Upper lobe of left lung (tissue), 4 donors: Measurements from ENCODE around the gene CNPY1.

ENCODE experiments used
- CTCF ChIP-seq, 6 experiments: fragments of 450-650 bp in 4 of 6; fragments of 200-600 bp in 2 of 6; sonication (generic) in 2 of 6; IDR thresholded peaks; one replicate each; pipeline ENCODE4 v1.5.1; 2016 to 2019; ENCODE audit warnings: antibody characterized with exemption in 6 of 6
- POLR2AphosphoS5 ChIP-seq, 2 donors: sonication (generic); formaldehyde crosslinking; IDR thresholded peaks; one replicate each; pipeline ENCODE4 v1.5.1; 2017; ENCODE audit warnings: antibody characterized with exemption in 2 of 2

DNA sequence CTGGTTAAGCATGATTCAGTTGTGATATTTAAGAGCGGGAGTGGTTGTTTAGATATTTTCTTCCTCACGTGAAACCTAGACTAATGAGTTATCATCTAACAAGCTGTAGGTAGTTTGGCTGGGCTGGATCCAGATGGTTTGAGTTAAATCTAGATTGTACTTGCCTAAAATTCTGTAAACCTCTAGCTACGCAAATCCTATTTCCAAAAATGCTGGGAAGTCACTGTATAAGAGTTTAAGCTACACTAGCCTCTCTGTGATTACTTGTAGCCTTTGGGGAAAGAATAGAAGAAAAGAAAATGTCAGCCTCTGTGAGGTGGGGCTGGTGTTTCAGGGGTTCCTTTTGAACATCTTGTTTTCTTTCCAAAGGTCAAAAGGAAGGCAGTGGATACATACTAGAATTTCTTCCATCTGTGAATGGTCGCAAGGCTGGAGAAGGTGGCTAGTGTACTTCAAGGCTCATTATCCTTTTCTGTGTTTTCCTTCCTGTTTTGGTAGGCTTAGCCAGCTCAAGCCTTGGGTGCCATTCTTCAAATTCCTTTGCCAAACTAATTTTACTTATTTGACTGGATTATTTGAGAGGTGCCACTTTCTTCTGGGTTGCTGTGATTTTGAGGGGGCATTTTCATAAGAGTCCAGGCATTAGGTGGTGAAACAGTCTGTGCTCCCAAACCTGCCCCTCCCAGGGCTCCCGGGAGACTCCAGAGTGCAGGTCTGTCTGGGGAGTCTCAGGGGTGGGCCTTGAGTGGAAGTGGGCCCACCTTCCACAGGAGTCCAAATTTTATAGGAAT, 93.7 kb downstream of the CNPY1 start:
- TF ChIP-seq CTCF (IDR thresholded peaks at IDR 0.05) = no peak
- no peak for TF ChIP-seq POLR2AphosphoS5 (IDR thresholded peaks at IDR 0.05)
